Measurements from ENCODE around the gene WDFY3. TPM values are rescaled to one million over a fixed set of nuclear protein-coding genes. Genes with fewer than 3 reads are reported as not detected.

WDFY3 gene
- total RNA-seq, 1 experiment from 2014 or later: 42.7 TPM

DNA sequence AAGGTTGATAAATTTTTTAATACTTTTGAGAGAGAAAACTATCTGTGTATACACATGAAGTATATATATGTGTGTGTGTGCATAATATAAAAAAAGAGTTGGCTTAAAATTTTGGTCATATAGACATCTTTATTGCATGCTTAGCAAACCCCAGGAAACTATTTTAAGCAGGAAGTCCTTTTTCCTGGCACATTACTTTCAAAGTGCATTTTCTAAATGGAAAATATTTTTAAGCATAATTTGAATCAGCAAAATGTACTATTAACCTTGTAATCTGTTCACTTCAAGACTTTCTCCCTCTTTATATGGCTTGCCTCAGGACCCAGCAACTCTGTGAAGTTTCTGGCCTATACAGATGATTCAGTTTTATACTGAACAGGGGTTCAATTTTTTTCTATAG lies 277.3 kb downstream of the WDFY3 start:
- H3K9me3 Mint-ChIP-seq (ENCODE audit: unreplicated experiment): no peaks in the 10 kb centered on the region
- H3K4me3 Mint-ChIP-seq (ENCODE audit: unreplicated experiment): no peak overlapping the region
- H3K4me1 Mint-ChIP-seq (ENCODE audit: low read depth, unreplicated experiment): no peaks in the 10 kb centered on the region
- no TSS peak for BruUV-seq (replicated peaks)
- DNase-seq: no peak
- Histone ChIP-seq H3K27me3 (replicated peaks; ENCODE audit: control insufficient read depth, insufficient read depth, low read length) (no peaks in the 10 kb centered on the region), H3K9me3 (no peaks in the 10 kb centered on the region), H3K36me3 (ENCODE audit: control insufficient read depth, insufficient read depth, low read length) (no peaks in the 10 kb centered on the region), H3K4me1 (no peaks in the 10 kb centered on the region), H3K4me3 (ENCODE audit: low read depth, low read length) (no peak overlapping the region)
- TF ChIP-seq, protein P1, sequence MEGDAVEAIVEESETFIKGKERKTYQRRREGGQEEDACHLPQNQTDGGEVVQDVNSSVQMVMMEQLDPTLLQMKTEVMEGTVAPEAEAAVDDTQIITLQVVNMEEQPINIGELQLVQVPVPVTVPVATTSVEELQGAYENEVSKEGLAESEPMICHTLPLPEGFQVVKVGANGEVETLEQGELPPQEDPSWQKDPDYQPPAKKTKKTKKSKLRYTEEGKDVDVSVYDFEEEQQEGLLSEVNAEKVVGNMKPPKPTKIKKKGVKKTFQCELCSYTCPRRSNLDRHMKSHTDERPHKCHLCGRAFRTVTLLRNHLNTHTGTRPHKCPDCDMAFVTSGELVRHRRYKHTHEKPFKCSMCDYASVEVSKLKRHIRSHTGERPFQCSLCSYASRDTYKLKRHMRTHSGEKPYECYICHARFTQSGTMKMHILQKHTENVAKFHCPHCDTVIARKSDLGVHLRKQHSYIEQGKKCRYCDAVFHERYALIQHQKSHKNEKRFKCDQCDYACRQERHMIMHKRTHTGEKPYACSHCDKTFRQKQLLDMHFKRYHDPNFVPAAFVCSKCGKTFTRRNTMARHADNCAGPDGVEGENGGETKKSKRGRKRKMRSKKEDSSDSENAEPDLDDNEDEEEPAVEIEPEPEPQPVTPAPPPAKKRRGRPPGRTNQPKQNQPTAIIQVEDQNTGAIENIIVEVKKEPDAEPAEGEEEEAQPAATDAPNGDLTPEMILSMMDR (IDR thresholded peaks at IDR 0.05; ENCODE audit: insufficient read depth in 1 of 2, low read depth in 1 of 2, low read length in 1 of 2, severe bottlenecking in 1 of 2, unreplicated experiment in 1 of 2): no peak
- intact Hi-C loops (cut with micrococcal nuclease; ENCODE audit: unreplicated experiment): no loop called here
- H3K27ac Mint-ChIP-seq (ENCODE audit: unreplicated experiment): no peak overlapping the region
- ChIA-PET POLR2A (no interaction called here), CTCF (no interaction called here)
- H3K27me3 Mint-ChIP-seq (ENCODE audit: insufficient read depth, unreplicated experiment): no peaks in the 10 kb centered on the region
- no peaks in the 10 kb centered on the region for H3K36me3 Mint-ChIP-seq (ENCODE audit: insufficient read depth, unreplicated experiment)

DNA sequence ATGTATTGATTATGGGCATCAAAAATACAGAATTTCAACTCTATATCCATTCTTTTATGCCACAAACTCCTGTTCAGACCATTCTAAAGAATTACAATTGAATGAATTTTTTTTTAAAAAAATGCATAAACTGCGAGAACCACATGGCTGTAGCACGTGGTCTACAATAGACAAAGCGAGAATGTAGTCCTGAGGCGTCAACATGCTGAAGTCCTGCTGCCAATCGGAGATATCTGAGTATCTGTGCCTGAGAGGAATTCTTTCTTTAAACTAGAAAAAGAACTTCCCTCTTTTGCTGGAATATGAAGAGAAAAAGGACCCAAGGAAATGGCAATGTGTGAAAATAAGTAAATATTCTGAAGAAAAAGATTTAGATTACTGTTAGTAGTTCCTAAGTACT lies 277.9 kb downstream of the WDFY3 start:
- Mint-ChIP-seq H3K9me3 (ENCODE audit: unreplicated experiment) (no peaks in the 10 kb centered on the region), H3K27me3 (ENCODE audit: insufficient read depth, unreplicated experiment) (no peaks in the 10 kb centered on the region), H3K4me1 (ENCODE audit: low read depth, unreplicated experiment) (no peaks in the 10 kb centered on the region), H3K27ac (ENCODE audit: unreplicated experiment) (no peak overlapping the region), H3K36me3 (ENCODE audit: insufficient read depth, unreplicated experiment) (peaks cover 5% of the 10 kb centered on the region), H3K4me3 (ENCODE audit: unreplicated experiment) (no peak overlapping the region)
- Histone ChIP-seq H3K4me3 (ENCODE audit: low read depth, low read length) (no peak overlapping the region), H3K4me1 (no peaks in the 10 kb centered on the region), H3K36me3 (ENCODE audit: control insufficient read depth, insufficient read depth, low read length) (no peaks in the 10 kb centered on the region), H3K27me3 (replicated peaks; ENCODE audit: control insufficient read depth, insufficient read depth, low read length) (no peaks in the 10 kb centered on the region), H3K9me3 (no peaks in the 10 kb centered on the region)
- POLR2A ChIA-PET: no interaction called here
- DNase-seq: no peak
- CTCF ChIA-PET: no interaction called here
- TF ChIP-seq, protein P1 (IDR thresholded peaks at IDR 0.05; ENCODE audit: insufficient read depth in 1 of 2, low read depth in 1 of 2, low read length in 1 of 2, severe bottlenecking in 1 of 2, unreplicated experiment in 1 of 2): no peak
- intact Hi-C loops (cut with micrococcal nuclease; ENCODE audit: unreplicated experiment): no loop called here
- BruUV-seq (replicated peaks): no TSS peak

DNA sequence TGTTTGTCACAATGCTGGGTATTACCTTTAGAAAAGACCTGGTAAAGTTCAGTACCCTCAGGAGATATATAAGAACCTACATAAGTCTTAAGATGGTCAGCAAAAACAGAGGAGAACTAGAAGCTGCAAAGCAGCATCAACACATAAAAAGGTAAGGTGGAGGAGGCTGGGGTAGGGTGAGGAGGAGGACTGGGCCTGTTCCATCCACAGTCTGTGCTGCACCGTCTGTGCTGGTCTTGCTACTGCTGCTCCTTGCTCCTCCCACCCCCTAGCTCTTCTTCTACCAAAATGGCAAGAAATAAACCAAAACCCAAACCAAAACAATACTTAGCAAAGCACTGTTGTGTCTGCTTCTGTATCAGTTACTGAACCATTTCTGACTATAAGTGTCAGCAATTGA lies 281.4 kb downstream of the WDFY3 start:
- Histone ChIP-seq H3K27me3 (replicated peaks; ENCODE audit: control insufficient read depth, insufficient read depth, low read length) (no peaks in the 10 kb centered on the region), H3K36me3 (ENCODE audit: control insufficient read depth, insufficient read depth, low read length) (no peaks in the 10 kb centered on the region; the same call in 1 of the 2 replicates), H3K4me1 (peaks cover 11% of the 10 kb centered on the region), H3K9me3 (no peaks in the 10 kb centered on the region), H3K4me3 (ENCODE audit: low read depth, low read length) (no peak overlapping the region)
- ChIA-PET POLR2A (no interaction called here), CTCF (no interaction called here)
- intact Hi-C loops (cut with micrococcal nuclease; ENCODE audit: unreplicated experiment): no loop called here
- no peak overlapping the region for H3K27ac Mint-ChIP-seq (ENCODE audit: unreplicated experiment)
- BruUV-seq (replicated peaks): no TSS peak
- H3K9me3 Mint-ChIP-seq (ENCODE audit: unreplicated experiment): no peaks in the 10 kb centered on the region
- TF ChIP-seq, protein P1 (IDR thresholded peaks at IDR 0.05; ENCODE audit: insufficient read depth in 1 of 2, low read depth in 1 of 2, low read length in 1 of 2, severe bottlenecking in 1 of 2, unreplicated experiment in 1 of 2): no peak
- no peak for DNase-seq
- no peaks in the 10 kb centered on the region for H3K27me3 Mint-ChIP-seq (ENCODE audit: insufficient read depth, unreplicated experiment)
- H3K4me1 Mint-ChIP-seq (ENCODE audit: low read depth, unreplicated experiment): no peaks in the 10 kb centered on the region
- peaks cover 25% of the 10 kb centered on the region for H3K36me3 Mint-ChIP-seq (ENCODE audit: insufficient read depth, unreplicated experiment)
- H3K4me3 Mint-ChIP-seq (ENCODE audit: unreplicated experiment): no peak overlapping the region
